Neural progenitor cell (in vitro differentiated cells): ENCODE results near the gene FHL1.

Source experiments
- EZH2 ChIP-seq: fragments of 200-600 bp; sonication (generic); IDR thresholded peaks from 2 replicates; pipeline ENCODE4 v1.6.1; 2017; ENCODE audit warnings: antibody characterized with exemption, mild to moderate bottlenecking, moderate library complexity
- EZH2phosphoT487 ChIP-seq: fragments of 200-600 bp; sonication (generic); IDR thresholded peaks from 2 replicates; pipeline ENCODE4 v1.6.1; 2017; ENCODE audit warnings: antibody characterized with exemption
- TF ChIP-seq, protein P1 (sequence below): fragments of 200-600 bp; sonication (generic); IDR thresholded peaks from 2 replicates; pipeline ENCODE4 v1.5.1; 2017; ENCODE audit warnings: antibody characterized with exemption, mild to moderate bottlenecking

DNA sequence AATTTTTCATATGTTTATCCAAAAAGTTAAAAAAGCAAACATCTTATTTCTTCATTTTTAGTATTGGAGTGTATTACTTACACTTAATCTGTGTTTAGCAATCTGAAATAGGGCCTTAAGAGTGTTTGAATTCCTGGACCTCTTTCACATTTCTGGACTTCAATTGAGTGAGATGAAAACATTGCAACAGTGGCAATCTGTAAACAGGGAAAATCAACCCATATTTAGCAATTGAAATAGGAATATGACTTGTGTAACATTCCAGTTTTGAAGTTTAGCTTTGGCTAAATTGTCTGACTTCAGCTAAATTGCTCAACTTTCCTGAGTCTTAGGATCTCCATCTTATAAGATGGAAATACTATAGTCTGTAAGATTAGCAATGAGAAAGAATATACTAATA lies 34.6 kb upstream of the FHL1 start:
- no peak for TF ChIP-seq EZH2phosphoT487
- no peak for TF ChIP-seq EZH2
- TF ChIP-seq, protein P1, sequence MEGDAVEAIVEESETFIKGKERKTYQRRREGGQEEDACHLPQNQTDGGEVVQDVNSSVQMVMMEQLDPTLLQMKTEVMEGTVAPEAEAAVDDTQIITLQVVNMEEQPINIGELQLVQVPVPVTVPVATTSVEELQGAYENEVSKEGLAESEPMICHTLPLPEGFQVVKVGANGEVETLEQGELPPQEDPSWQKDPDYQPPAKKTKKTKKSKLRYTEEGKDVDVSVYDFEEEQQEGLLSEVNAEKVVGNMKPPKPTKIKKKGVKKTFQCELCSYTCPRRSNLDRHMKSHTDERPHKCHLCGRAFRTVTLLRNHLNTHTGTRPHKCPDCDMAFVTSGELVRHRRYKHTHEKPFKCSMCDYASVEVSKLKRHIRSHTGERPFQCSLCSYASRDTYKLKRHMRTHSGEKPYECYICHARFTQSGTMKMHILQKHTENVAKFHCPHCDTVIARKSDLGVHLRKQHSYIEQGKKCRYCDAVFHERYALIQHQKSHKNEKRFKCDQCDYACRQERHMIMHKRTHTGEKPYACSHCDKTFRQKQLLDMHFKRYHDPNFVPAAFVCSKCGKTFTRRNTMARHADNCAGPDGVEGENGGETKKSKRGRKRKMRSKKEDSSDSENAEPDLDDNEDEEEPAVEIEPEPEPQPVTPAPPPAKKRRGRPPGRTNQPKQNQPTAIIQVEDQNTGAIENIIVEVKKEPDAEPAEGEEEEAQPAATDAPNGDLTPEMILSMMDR, result no peak
